Osteoblast (primary cell): ENCODE results near the gene C17orf67. TPM values are rescaled to one million over a fixed set of nuclear protein-coding genes. Genes with fewer than 3 reads are reported as not detected.

ENCODE experiments used
- DNase-seq: peaks from one replicate; pipeline ENCODE4 v3.0.0; 2011; ENCODE audit warnings: low spot score, mixed read lengths; ENCODE audit not compliant: insufficient read length; ENCODE audit errors: missing footprints
- H2AFZ ChIP-seq: 2 replicates; pipeline ENCODE4 v1.6.0; 2011; ENCODE audit warnings: mild to moderate bottlenecking, low read length
- H3K27ac ChIP-seq: 2 replicates; pipeline ENCODE4 v1.5.1; 2011; ENCODE audit warnings: mild to moderate bottlenecking, low read depth, low read length, moderate library complexity
- H3K27me3 ChIP-seq: 2 replicates; pipeline ENCODE4 v1.6.0; 2012; ENCODE audit warnings: mild to moderate bottlenecking, control low read depth, inconsistent platforms, low read length, moderate library complexity; ENCODE audit not compliant: insufficient read depth
- H3K36me3 ChIP-seq: 2 replicates; pipeline ENCODE4 v1.5.1; 2011; ENCODE audit warnings: mild to moderate bottlenecking, low read length, control low read depth, moderate library complexity; ENCODE audit not compliant: insufficient read depth
- H3K4me1 ChIP-seq: 2 replicates; pipeline ENCODE4 v1.5.1; 2011; ENCODE audit warnings: mild to moderate bottlenecking, low read length, control low read depth, moderate library complexity; ENCODE audit not compliant: insufficient read depth
- H3K4me2 ChIP-seq: 2 replicates; pipeline ENCODE4 v1.6.0; 2011; ENCODE audit warnings: mild to moderate bottlenecking, low read length; ENCODE audit not compliant: insufficient read depth
- H3K4me3 ChIP-seq: fragments of 200-600 bp; sonication (generic); 3 replicates; pipeline ENCODE4 v1.5.1; 2012; ENCODE audit warnings: mild to moderate bottlenecking, low read length, inconsistent platforms; ENCODE audit not compliant: insufficient read depth
- H3K79me2 ChIP-seq: 2 replicates; pipeline ENCODE4 v1.6.0; 2012; ENCODE audit warnings: mild to moderate bottlenecking, low read length, control low read depth, inconsistent platforms; ENCODE audit not compliant: insufficient read depth
- H3K9me3 ChIP-seq: 2 replicates; pipeline ENCODE4 v1.5.1; 2011; ENCODE audit warnings: low read depth, low read length, control low read depth
- H4K20me1 ChIP-seq: 2 replicates; pipeline ENCODE4 v1.6.0; 2012; ENCODE audit warnings: mild to moderate bottlenecking, low read length, control low read depth; ENCODE audit not compliant: insufficient read depth
- CTCF ChIP-seq: IDR thresholded peaks from 2 replicates; pipeline ENCODE4 v1.5.1; 2011; ENCODE audit warnings: mild to moderate bottlenecking, low read depth, low read length, moderate library complexity; ENCODE audit errors: extremely low read depth
- total RNA-seq: library from RNA; depleted of rRNA; stranded (reverse); fragments of >200 nt; gene quantifications from 2 replicates; pipeline ENCODE4 v1.2.3, GENCODE V29; 2012

Gene C17orf67
- total RNA-seq, 1 donor, result 0.36 TPM

GRCh38 chr17:56861899-56862298 lies 28.2 kb upstream of the C17orf67 start:
- no peak overlapping the region for H3K27ac ChIP-seq
- no peak overlapping the region for H3K4me2 ChIP-seq
- no peak for DNase-seq
- H3K9me3 ChIP-seq, result no peaks in the 10 kb centered on the region
- H3K4me3 ChIP-seq, result no peak overlapping the region
- no peak for TF ChIP-seq CTCF
- peaks cover 15% of the 10 kb centered on the region for H3K36me3 ChIP-seq
- H4K20me1 ChIP-seq, result no peaks in the 10 kb centered on the region
- no peaks in the 10 kb centered on the region for H3K27me3 ChIP-seq
- no peaks in the 10 kb centered on the region for H3K4me1 ChIP-seq
- no peak overlapping the region for H2AFZ ChIP-seq
- no peaks in the 10 kb centered on the region for H3K79me2 ChIP-seq

- H2AFZ ChIP-seq, result no peak overlapping the region
- H3K9me3 ChIP-seq, result no peaks in the 10 kb centered on the region
- no peak overlapping the region for H3K27ac ChIP-seq
- H3K4me2 ChIP-seq, result no peak overlapping the region
- H3K4me1 ChIP-seq, result no peaks in the 10 kb centered on the region
- H3K79me2 ChIP-seq, result no peaks in the 10 kb centered on the region
- peaks cover 15% of the 10 kb centered on the region for H3K36me3 ChIP-seq
- DNase-seq, result no peak
- no peak overlapping the region for H3K4me3 ChIP-seq
- no peaks in the 10 kb centered on the region for H3K27me3 ChIP-seq
- TF ChIP-seq CTCF, result no peak
- H4K20me1 ChIP-seq, result no peaks in the 10 kb centered on the region
Measured at GRCh38 chr17:56851008-56851407, 17.3 kb upstream of the C17orf67 start.

- Histone ChIP-seq H3K27ac (no peak overlapping the region), H3K79me2 (no peaks in the 10 kb centered on the region), H3K36me3 (peaks cover 13% of the 10 kb centered on the region), H3K4me3 (no peak overlapping the region), H2AFZ (no peak overlapping the region), H4K20me1 (no peaks in the 10 kb centered on the region), H3K27me3 (no peaks in the 10 kb centered on the region), H3K4me2 (no peak overlapping the region), H3K9me3 (no peaks in the 10 kb centered on the region), H3K4me1 (no peaks in the 10 kb centered on the region)
- no peak for DNase-seq
- no peak for TF ChIP-seq CTCF
Measured at GRCh38 chr17:56850591-56850990, 16.9 kb upstream of the C17orf67 start.

GRCh38 chr17:56849131-56849530 lies 15.4 kb upstream of the C17orf67 start:
- H2AFZ ChIP-seq, result no peak overlapping the region
- no peaks in the 10 kb centered on the region for H3K9me3 ChIP-seq
- TF ChIP-seq CTCF, result no peak
- H4K20me1 ChIP-seq, result no peaks in the 10 kb centered on the region
- H3K4me2 ChIP-seq, result no peak overlapping the region
- no peaks in the 10 kb centered on the region for H3K4me1 ChIP-seq
- no peaks in the 10 kb centered on the region for H3K79me2 ChIP-seq
- H3K27me3 ChIP-seq, result no peaks in the 10 kb centered on the region
- no peak for DNase-seq
- no peak overlapping the region for H3K4me3 ChIP-seq
- H3K27ac ChIP-seq, result no peak overlapping the region
- H3K36me3 ChIP-seq, result peaks cover 13% of the 10 kb centered on the region
